Fibroblast of lung (primary cell): ENCODE measurements around the gene MAP1LC3B. TPM values are rescaled to one million over a fixed set of nuclear protein-coding genes. Genes with fewer than 3 reads are reported as not detected.

Experiments used
- DNase-seq, 2 donors: peaks; one replicate each; pipeline versions ENCODE4 v3.0.0 to v3.0.0-alpha.2; 2010; ENCODE audit warnings: low read depth in 2 of 2
- H2AFZ ChIP-seq: 2 replicates; pipeline ENCODE4 v1.5.1; 2012; ENCODE audit warnings: low read length, control low read depth, inconsistent platforms
- H3K27ac ChIP-seq: 2 replicates; pipeline ENCODE4 v1.5.1; 2011; ENCODE audit warnings: low read length, control low read depth; ENCODE audit not compliant: insufficient read depth
- H3K27me3 ChIP-seq: 2 replicates; pipeline ENCODE4 v1.5.1; 2011; ENCODE audit warnings: mild to moderate bottlenecking, low read length; ENCODE audit not compliant: control insufficient read depth, insufficient read depth
- H3K36me3 ChIP-seq: 2 replicates; pipeline ENCODE4 v1.5.1; 2011; ENCODE audit warnings: low read length; ENCODE audit not compliant: control insufficient read depth, insufficient read depth
- H3K4me1 ChIP-seq: 2 replicates; pipeline ENCODE4 v1.5.1; 2011; ENCODE audit warnings: low read length; ENCODE audit not compliant: control insufficient read depth, insufficient read depth; ENCODE audit errors: extremely low read depth
- H3K4me2 ChIP-seq: 2 replicates; pipeline ENCODE4 v1.5.1; 2011; ENCODE audit warnings: low read length, control low read depth; ENCODE audit not compliant: insufficient read depth; ENCODE audit errors: extremely low read depth
- H3K4me3 ChIP-seq, 4 experiments: fragments of 200-600 bp in 1 of 4; sonication (generic) in 1 of 4; replicated peaks in 1 of 4; 2 replicates each; pipeline ENCODE4 v1.5.1; 2011 to 2016; ENCODE audit warnings: low read length in 4 of 4, low read depth in 3 of 4, mild to moderate bottlenecking in 3 of 4, control low read depth in 2 of 4, inconsistent platforms in 1 of 4, mixed read lengths in 1 of 4; ENCODE audit not compliant: insufficient read depth in 1 of 4; ENCODE audit errors: control extremely low read depth in 1 of 4
- H3K79me2 ChIP-seq: 2 replicates; pipeline ENCODE4 v1.5.1; 2012; ENCODE audit warnings: mild to moderate bottlenecking, low read length, inconsistent platforms; ENCODE audit not compliant: control insufficient read depth, insufficient read depth
- H3K9ac ChIP-seq: 2 replicates; pipeline ENCODE4 v1.5.1; 2011; ENCODE audit warnings: mild to moderate bottlenecking, low read length, control low read depth; ENCODE audit not compliant: insufficient read depth
- H3K9me3 ChIP-seq: 2 replicates; pipeline ENCODE4 v1.5.1; 2012; ENCODE audit warnings: low read depth, low read length; ENCODE audit not compliant: control insufficient read depth, insufficient read depth
- H4K20me1 ChIP-seq: 2 replicates; pipeline ENCODE4 v1.5.1; 2011; ENCODE audit warnings: low read length; ENCODE audit not compliant: control insufficient read depth, insufficient read depth; ENCODE audit errors: extremely low read depth
- CTCF ChIP-seq, 2 donors: IDR thresholded peaks in 1 of 2; conservative IDR thresholded peaks in 1 of 2; 1 replicate in 1 of 2; 2 replicates in 1 of 2; pipeline ENCODE4 v1.5.1; 2011 to 2012; ENCODE audit warnings: low read length in 2 of 2, control low read depth in 1 of 2, inconsistent platforms in 1 of 2, low read depth in 1 of 2, mild to moderate bottlenecking in 1 of 2
- EZH2 ChIP-seq: IDR thresholded peaks from 2 replicates; pipeline ENCODE4 v1.5.1; 2012; ENCODE audit warnings: low read length, control low read depth, mild to moderate bottlenecking; ENCODE audit errors: missing control alignments
- polyA plus RNA-seq, 2 donors: library from polyadenylated mRNA; depleted of rRNA in 1 of 2; stranded (reverse) in 1 of 2; unstranded in 1 of 2; fragments of >200 nt; gene quantifications; 2 replicates each; pipeline ENCODE4 v1.2.1, GENCODE V29; 2011 to 2012; ENCODE audit warnings: missing spikeins in 1 of 2
- total RNA-seq: library from RNA; depleted of rRNA; stranded (reverse); fragments of >200 nt; gene quantifications from 2 replicates; pipeline ENCODE4 v1.2.1, GENCODE V29; 2014

Gene MAP1LC3B
- total and polyA plus RNA-seq, 2 donors (not counting 1 experiment from before 2014, with no cell fraction given): 41.1 to 67.6 TPM

- no peak for DNase-seq
- TF ChIP-seq CTCF (conservative IDR thresholded peaks at IDR 0.05 in 1 of 2, IDR thresholded peaks at IDR 0.05 in 1 of 2; ENCODE audit: low read depth in 1 of 2, low read length in 2 of 2): no peak
- TF ChIP-seq EZH2: no peak
- no peak overlapping the region for H3K27ac ChIP-seq
- H3K27me3 ChIP-seq: no peaks in the 10 kb centered on the region
- peaks cover 16% of the 10 kb centered on the region for H3K36me3 ChIP-seq
- no peaks in the 10 kb centered on the region for H3K9me3 ChIP-seq
- H3K4me3 ChIP-seq: no peak overlapping the region
- peaks cover 1% of the 10 kb centered on the region for H4K20me1 ChIP-seq
- H2AFZ ChIP-seq: no peak overlapping the region
- H3K4me2 ChIP-seq: no peak overlapping the region
- H3K79me2 ChIP-seq: peaks cover 1% of the 10 kb centered on the region
- H3K9ac ChIP-seq: no peak overlapping the region
- peaks cover 3% of the 10 kb centered on the region for H3K4me1 ChIP-seq
These were observed 43.4 kb upstream of the MAP1LC3B start for GRCh38 chr16:87348616-87349157.

GRCh38 chr16:87350031-87350430, 42.1 kb upstream of the MAP1LC3B start:
- TF ChIP-seq EZH2 (no peak), CTCF (conservative IDR thresholded peaks at IDR 0.05 in 1 of 2, IDR thresholded peaks at IDR 0.05 in 1 of 2; ENCODE audit: low read depth in 1 of 2, low read length in 2 of 2) (no peak)
- Histone ChIP-seq H3K4me1 (peaks cover 3% of the 10 kb centered on the region), H3K9me3 (no peaks in the 10 kb centered on the region), H3K27ac (no peak overlapping the region), H3K4me3 (no peak overlapping the region), H3K79me2 (peaks cover 1% of the 10 kb centered on the region), H3K9ac (no peak overlapping the region), H4K20me1 (peaks cover 1% of the 10 kb centered on the region), H3K27me3 (no peaks in the 10 kb centered on the region), H2AFZ (no peak overlapping the region), H3K36me3 (peaks cover 14% of the 10 kb centered on the region), H3K4me2 (no peak overlapping the region)
- DNase-seq: no peak

GRCh38 chr16:87350681-87351319, 41.3 kb upstream of the MAP1LC3B start:
- Histone ChIP-seq H3K27ac (peak overlapping the region; percentile 56), H3K4me1 (peaks cover 3% of the 10 kb centered on the region), H4K20me1 (peaks cover 1% of the 10 kb centered on the region), H3K27me3 (no peaks in the 10 kb centered on the region), H3K79me2 (peaks cover 1% of the 10 kb centered on the region), H3K9me3 (no peaks in the 10 kb centered on the region), H3K9ac (no peak overlapping the region), H3K4me2 (peak overlapping the region; percentile 88), H3K36me3 (peaks cover 13% of the 10 kb centered on the region), H3K4me3 (peak overlapping the region; percentile 6 to 31 (median 22)), H2AFZ (peak overlapping the region; percentile 53)
- TF ChIP-seq CTCF (conservative IDR thresholded peaks at IDR 0.05 in 1 of 2, IDR thresholded peaks at IDR 0.05 in 1 of 2; ENCODE audit: low read depth in 1 of 2, low read length in 2 of 2) (no peak), EZH2 (no peak)
- peak; percentile 45 to 62 for DNase-seq
